GM12891 (cell line): Measurements from ENCODE around the gene ARHGEF4.

Source experiments
- POLR2A ChIP-seq: IDR thresholded peaks from 2 replicates; pipeline ENCODE4 v1.6.1; 2011; ENCODE audit warnings: low read depth, low read length, control low read depth
- POLR2AphosphoS5 ChIP-seq: IDR thresholded peaks from 2 replicates; pipeline ENCODE4 v1.6.1; 2011; ENCODE audit warnings: low read depth, low read length, control low read depth
- POU2F2 ChIP-seq: IDR thresholded peaks from 2 replicates; pipeline ENCODE4 v1.6.1; 2011; ENCODE audit warnings: low read depth, mild to moderate bottlenecking, control low read depth, low read length, moderate library complexity
- TAF1 ChIP-seq: IDR thresholded peaks from 2 replicates; pipeline ENCODE4 v1.6.1; 2011; ENCODE audit warnings: low read depth, low read length, control low read depth

DNA sequence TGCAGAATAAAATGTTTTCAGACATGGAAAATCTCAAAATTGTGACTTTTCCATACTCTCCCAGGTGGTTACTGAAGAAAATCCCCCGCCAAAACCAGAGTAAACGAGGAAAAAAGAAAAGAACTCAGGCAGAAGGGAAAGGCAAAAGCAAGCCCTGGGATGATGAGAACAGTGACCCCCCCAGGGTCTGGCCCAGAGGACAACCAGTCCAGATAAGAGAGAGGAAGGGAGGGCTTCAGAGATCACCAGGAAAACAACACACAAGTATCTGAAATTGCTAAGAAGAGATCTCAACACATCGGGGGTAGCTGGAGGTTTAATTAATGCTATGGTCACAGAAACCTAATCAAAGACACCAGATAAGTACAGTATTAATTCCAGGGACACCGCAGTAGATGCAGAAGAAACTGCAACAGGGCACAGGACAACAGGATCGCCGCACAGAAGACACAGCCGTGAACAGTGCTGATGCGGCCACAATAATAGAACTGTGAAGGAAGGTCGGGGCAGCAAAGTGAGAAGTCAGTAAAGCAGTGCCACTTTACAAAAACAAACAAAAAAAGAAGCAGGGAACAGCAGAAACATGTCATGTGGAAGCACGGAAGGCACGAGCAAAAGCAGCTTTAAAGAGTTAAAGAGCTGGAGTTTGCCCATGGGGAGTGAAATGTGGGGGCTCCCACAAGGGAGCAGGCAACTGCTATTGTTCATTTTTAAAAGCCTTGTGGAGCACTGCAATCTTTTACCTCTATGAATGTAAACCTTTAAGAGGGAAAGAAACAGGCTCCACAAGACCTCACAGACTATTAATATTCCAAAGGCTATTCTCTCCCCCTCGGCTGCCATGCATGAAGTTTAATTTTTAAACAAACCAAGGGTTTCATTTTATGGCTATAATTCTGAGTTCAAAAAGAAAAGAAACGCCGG is 228.1 kb downstream of the ARHGEF4 start:
- TF ChIP-seq TAF1: no peak
- no peak for TF ChIP-seq POLR2AphosphoS5
- no peak for TF ChIP-seq POU2F2
- TF ChIP-seq POLR2A: no peak
